KOPT-K1 (cell line): ENCODE measurements around the gene ABHD14A.
"Not testable (repeated sequence)": the region's sequence is repeated elsewhere in the genome, so short reads cannot be mapped to it uniquely, and the experiment has no call there.

Experiments
- H3K27ac ChIP-seq: fragments of 200-600 bp; sonication (generic); 2 replicates; pipeline ENCODE4 v1.5.1; 2016; ENCODE audit warnings: antibody characterized with exemption, mild to moderate bottlenecking, low read depth, low read length; ENCODE audit not compliant: poor library complexity, severe bottlenecking
- H3K36me3 ChIP-seq: fragments of 200-600 bp; sonication (generic); 2 replicates; pipeline ENCODE4 v1.5.1; 2017; ENCODE audit warnings: antibody characterized with exemption, mild to moderate bottlenecking, low read length, moderate library complexity; ENCODE audit not compliant: insufficient read depth
- H3K9me3 ChIP-seq: fragments of 200-600 bp; sonication (generic); 2 replicates; pipeline ENCODE4 v1.5.1; 2017; ENCODE audit warnings: antibody characterized with exemption, low read length, mild to moderate bottlenecking; ENCODE audit not compliant: insufficient read depth, poor library complexity, severe bottlenecking

Gene ABHD14A

DNA sequence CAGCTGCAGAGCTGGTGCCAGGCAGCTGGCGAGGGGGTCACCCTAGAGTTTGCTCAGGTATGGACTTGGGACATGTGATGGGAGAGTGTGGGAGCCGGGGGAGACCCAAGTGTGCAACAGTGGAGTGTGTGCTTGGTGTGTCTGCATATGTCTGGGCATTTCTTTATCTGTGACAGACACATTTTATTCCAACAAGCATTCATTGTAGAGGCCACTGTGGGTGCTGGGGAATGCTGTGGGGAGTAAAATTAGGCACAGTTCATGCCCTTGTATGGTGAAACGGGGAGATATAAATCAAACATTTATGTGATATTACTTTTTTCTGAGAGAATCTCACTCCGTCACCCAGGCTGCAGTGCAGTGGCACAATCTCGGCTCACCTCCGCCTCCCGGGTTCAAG lies 12.7 kb downstream of the ABHD14A start:
- peaks cover 14% of the 10 kb centered on the region for H3K36me3 ChIP-seq
- no peaks in the 10 kb centered on the region for H3K9me3 ChIP-seq
- H3K27ac ChIP-seq: no peak overlapping the region

DNA sequence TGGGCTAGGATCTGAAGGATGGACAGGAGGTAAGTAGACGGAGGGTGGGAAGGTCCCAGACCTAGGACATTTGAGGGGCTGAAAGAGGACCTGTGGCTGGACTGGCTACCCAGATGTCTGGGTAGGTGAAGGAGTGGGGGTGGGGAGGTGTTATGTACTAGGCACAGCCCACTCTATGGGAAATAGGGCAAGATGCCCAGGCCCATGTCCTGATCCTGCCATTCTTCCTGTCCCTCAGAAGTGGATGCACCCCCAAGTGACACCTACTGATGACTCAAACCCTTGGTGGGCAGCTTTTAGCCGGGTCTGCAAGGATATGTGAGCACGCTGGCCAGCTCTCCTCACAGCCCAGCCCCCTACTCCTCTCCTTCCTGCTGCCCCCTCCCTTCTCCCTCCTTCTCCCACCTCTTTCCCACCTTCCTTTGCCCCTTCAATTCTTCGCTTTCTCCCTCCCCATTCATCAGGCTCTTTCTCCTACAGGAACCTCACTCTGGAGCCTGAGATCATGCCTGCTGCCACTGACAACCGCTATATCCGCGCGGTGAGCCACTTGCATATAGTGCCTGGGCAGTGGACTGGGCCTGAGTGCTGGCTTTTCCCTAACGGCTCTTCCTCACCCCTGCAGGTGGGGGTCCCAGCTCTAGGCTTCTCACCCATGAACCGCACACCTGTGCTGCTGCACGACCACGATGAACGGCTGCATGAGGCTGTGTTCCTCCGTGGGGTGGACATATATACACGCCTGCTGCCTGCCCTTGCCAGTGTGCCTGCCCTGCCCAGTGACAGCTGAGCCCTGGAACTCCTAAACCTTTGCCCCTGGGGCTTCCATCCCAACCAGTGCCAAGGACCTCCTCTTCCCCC lies 13.7 kb downstream of the ABHD14A start:
- H3K27ac ChIP-seq: no peak overlapping the region
- H3K9me3 ChIP-seq: no peaks in the 10 kb centered on the region
- H3K36me3 ChIP-seq: peaks cover 24% of the 10 kb centered on the region

DNA sequence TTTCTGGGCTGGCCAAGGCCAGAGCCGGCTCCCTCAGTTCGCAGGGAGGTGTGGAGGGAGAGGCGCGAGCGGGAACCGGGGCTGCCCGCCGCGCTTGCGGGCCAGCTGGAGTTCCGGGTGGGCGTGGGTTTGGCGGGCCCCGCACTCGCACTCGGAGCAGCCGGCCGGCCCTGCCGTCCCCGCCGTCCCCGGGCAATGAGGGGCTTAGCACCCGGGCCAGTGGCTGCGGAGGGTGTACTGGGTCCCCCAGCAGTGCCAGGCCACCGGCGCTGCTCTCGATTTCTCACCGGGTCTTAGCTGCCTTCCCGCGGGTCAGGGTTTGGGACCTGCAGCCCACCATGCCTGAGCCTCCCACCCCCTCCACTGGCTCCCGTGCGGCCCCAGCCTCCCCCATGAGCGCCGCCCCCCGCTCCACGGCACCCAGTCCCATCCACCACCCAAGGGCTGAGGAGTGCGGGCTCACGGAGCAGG lies 15.7 kb downstream of the ABHD14A start:
- not testable (repeated sequence) for H3K9me3 ChIP-seq, H3K27ac ChIP-seq
- H3K36me3 ChIP-seq: peaks cover 44% of the 10 kb centered on the region

DNA sequence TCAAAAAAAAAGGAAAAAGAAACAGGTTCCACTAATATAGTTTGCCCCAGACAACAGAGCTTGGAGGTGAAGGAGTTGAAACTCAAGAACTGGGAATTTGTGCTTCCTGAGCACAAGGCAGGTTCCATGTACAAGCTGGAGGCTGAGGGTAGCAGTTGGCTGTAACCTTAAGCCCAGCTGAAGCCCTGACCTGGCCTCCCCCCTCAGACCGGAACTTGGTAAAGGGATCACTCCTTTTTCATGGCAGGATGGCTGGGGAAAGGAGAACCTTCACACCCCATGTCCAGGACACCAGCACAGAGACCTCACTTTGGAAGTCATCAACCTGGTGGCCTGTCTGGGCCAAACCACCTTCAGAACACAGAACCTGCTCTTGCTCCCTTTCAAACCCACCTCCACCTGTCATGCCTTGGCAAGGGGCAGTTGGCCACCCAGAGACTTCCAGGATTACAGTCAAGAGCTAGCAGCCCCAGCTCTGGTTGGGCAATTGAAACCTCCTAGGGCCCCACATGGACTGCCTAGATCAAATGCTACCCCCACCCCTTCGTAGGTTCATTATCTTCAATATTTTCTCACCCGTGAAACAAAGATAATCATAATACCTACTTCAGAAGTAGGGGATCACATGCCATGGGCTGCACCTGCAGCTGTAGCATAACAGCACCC lies 17.3 kb downstream of the ABHD14A start:
- H3K27ac ChIP-seq: peak overlapping the region; percentile 4

DNA sequence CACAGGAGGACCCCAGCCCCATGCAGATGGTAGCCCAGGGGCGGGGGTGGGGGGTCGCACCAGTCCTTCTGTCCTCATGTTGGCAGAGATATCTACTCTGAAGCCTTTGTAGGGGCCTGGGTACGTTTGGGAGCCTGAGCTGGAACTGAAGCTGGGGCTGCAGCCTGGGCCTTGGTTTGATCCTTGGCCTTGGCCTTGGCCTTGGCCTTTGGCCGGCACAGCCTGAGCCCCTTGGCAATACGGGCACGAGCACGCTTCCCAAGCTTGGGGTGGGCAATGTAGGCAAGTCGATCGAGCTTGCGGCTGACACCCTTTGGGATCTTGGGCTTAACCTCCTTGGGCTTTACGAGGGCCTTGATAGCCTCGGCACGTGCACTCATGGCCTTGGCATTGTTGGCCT lies 18.8 kb downstream of the ABHD14A start:
- peaks cover 45% of the 10 kb centered on the region for H3K36me3 ChIP-seq
- H3K27ac ChIP-seq, H3K9me3 ChIP-seq: not testable (repeated sequence)

More for the DNA sequence above, 17.3 kb downstream of the ABHD14A start:
- Histone ChIP-seq H3K36me3 (peaks cover 45% of the 10 kb centered on the region), H3K9me3 (no peaks in the 10 kb centered on the region)

DNA sequence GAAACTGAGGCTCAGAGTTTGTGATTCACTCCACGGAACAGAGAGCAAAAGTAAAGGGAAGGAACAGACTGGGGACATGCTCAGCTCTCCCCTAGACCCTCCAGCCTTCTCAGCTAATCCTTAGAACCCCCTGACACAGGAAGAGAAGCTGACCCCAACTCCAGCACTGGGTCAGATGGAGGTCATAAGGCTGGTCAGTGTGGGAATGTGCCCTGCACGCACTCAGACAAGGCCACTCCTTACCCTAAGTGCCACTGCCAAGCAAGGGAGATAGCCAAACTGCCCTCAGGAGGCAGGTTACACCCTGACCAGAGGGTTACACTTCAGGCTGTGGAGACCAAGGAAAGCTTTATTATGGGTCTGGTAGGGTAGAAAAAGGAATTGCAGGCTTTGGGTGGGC lies 19.7 kb downstream of the ABHD14A start:
- Histone ChIP-seq H3K9me3 (no peaks in the 10 kb centered on the region), H3K36me3 (peaks cover 45% of the 10 kb centered on the region), H3K27ac (peak overlapping the region; percentile 88)

DNA sequence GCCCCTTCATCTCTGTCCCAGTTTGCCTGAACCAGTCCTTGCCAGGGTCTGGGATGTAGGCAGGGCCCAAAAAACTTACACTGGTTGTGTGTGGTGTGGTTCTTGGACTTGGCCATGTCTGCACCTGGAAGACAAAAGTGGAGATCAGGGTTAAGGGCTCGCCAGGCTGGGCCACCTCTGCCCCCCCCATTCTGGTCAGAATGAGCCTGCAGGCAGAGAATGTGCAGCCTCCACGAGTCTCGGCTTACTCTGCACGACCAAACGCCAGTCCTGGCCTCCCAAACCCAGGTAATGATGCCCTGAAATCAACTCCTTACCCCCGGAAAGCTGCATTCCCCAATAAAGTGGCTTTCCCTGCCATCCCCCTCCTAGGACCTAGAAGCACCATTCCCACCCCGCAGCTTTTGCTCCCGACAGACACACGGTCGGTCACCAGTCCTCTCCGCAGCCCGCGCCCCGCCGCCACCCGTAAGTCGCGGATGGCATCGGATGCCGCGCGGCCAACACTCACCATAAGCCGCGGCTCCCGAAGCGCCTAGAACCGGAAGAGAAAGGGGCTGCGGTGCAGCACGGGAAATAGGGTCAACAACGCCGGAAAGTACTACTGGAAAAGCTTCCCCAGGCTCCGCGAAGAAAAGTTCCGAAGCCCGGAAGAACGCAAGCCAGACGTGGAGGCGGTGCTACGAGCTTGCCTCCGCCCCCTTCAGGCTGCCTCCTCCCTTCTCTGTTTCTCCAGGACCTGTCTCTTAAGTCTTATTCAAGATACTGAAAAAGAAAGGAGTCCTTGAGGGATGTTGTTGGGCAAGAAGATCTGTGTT lies 20.7 kb downstream of the ABHD14A start, which contains the start of gene RPL29:
Gene RPL29, minus strand, starts transcription at position 550 of the 818 bp plus-strand sequence. Its CDS starts 434 bp downstream, at position 116.
- peak within 1 kb of the TSS; percentile 88 for H3K27ac ChIP-seq
- H3K36me3 ChIP-seq: peaks cover 45% of the 10 kb centered on the region
- H3K9me3 ChIP-seq: no peaks in the 10 kb centered on the region

DNA sequence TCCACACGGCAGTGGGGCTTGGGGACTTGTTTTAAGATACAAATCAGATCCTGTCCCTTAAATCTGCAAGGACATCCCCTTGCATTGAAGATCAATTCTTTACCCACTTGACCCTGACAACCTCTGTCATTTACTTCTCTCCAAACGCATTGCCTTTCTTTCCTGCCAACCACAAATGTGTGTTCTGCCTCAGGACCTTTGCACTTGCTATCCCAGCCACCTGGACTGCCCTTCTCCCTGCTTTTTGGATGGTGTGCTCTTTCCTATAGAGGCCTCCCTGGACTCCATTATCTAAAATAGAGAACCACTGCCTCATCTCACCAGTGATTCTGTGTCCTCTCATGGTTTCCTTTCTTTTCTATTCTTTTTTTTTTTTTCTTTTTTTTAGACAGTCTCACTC lies 22.3 kb downstream of the ABHD14A start:
- H3K27ac ChIP-seq: no peak overlapping the region

DNA sequence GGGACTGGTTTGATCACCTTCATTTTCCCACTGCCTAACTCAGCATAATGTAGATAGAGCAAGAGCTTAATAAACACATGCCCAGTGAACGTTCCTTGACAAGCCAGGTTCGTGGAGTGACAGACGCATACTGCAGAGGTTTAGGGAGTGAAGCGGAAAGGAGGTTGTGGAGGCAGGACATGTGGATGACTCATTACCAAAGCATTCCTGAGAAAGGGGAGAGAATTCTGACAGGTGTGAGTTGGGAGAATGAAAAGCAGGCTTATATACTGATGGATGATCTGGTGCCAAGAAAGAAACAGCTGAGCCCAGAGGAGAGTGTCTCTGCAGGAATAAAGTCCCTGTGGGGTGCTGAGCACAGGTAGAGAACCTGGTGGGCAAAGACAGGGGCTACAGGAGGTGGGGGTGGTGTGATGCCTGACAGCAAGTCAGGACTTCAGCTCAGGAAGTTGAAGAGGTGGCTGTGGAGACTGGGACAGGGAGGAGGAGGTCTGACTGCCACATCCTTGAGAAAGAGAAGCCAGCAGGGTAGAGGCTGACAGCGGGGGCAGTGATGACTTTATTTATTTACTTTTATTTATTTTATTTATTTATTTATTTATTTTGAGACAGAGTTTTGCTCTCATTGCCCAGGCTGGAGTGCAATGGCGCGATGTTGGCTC lies 23.2 kb downstream of the ABHD14A start:
- H3K36me3 ChIP-seq: peaks cover 26% of the 10 kb centered on the region
- H3K9me3 ChIP-seq: no peaks in the 10 kb centered on the region
- H3K27ac ChIP-seq: no peak overlapping the region

More for the DNA sequence above, 22.3 kb downstream of the ABHD14A start:
- Histone ChIP-seq H3K36me3 (peaks cover 35% of the 10 kb centered on the region), H3K9me3 (no peaks in the 10 kb centered on the region)

DNA sequence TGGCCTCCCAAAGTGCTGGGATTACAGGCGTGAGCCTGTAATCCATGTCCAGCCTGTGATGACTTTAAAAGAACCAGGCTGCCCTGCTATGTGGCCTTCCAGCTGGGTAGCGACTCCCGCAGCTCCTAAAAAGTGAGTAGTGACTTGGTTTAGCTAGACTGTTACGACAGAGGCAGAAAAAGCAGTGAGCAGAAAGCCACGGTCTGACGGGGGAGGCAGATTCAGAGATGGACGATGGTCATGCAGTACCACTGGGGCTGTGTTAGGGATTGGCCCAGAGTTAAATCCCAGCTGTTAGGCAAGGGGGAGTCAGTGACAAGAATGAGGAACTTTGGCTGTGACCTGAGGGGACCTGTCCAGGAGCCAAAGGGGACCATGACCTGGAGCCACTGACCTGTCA lies 23.9 kb downstream of the ABHD14A start:
- no peaks in the 10 kb centered on the region for H3K9me3 ChIP-seq
- H3K36me3 ChIP-seq: peaks cover 19% of the 10 kb centered on the region
- H3K27ac ChIP-seq: no peak overlapping the region

DNA sequence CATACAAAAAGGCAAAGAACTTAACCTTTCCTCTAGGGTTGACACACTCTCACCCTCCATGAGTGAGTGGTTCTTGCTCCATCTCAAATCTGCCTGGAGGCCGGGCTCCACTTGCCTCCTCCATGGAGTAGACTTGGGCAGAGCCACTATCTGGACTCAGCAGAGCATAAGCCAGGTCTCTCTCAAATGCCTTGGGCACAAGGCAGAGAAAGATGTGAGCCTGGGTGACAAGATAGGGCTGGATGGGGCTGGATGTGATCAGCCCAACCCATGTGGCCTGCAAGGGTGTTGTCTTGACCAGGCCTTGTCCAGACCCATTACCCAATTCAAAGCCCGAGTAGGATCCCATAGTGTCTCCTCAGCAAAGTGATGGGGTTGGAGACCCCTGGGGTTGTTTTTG lies 25.0 kb downstream of the ABHD14A start:
- H3K36me3 ChIP-seq: peaks cover 9% of the 10 kb centered on the region
- no peak overlapping the region for H3K27ac ChIP-seq
- H3K9me3 ChIP-seq: no peaks in the 10 kb centered on the region

DNA sequence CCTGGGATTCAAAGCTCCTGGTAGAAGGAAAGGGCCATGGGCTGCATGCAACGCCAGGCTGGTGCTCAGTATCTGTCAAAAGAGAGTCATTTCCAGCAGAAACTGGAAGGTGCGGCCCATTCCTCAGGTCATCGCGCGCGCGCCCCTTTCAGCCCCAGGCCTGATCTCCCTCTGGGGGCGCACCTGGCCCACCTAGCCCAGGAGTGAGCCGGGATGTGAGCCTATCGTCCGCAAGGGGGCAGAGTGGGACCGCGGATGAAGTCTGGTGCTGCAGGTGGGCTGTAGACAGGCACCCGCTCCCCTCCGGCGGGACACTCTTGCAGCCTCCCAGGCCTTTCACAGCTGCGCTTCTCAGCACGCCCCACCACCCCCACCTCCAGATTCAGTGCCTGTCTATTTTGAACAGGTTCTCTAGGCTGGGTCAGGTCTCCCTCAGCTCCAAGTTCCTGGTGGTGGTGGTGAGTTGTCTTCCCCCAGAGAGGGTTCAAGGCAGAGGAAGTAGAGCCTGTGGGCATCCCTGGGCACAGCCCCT lies 26.6 kb downstream of the ABHD14A start:
- no peaks in the 10 kb centered on the region for H3K9me3 ChIP-seq
- H3K36me3 ChIP-seq: no peaks in the 10 kb centered on the region
- no peak overlapping the region for H3K27ac ChIP-seq

DNA sequence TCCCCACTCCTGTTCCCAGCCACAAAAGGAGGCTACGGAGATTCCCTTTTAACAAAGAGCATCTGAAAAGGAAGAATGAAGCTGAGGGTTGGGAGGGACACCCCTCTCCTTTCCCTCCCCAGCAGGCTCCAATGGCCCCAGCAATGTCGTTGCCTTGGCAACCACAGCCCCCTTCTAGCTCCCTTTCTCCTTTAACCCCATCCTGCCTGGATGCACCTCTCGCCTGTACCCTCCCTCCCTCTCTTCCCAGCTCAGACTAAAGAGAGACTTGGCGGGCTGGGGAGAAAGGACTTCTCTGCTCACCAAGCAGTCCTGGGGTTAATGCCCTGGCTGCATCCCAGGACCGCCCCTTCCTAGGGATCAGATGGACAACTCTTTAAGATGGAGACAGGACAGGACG lies 27.9 kb downstream of the ABHD14A start:
- H3K27ac ChIP-seq: no peak overlapping the region
- H3K36me3 ChIP-seq: no peaks in the 10 kb centered on the region
- no peaks in the 10 kb centered on the region for H3K9me3 ChIP-seq

DNA sequence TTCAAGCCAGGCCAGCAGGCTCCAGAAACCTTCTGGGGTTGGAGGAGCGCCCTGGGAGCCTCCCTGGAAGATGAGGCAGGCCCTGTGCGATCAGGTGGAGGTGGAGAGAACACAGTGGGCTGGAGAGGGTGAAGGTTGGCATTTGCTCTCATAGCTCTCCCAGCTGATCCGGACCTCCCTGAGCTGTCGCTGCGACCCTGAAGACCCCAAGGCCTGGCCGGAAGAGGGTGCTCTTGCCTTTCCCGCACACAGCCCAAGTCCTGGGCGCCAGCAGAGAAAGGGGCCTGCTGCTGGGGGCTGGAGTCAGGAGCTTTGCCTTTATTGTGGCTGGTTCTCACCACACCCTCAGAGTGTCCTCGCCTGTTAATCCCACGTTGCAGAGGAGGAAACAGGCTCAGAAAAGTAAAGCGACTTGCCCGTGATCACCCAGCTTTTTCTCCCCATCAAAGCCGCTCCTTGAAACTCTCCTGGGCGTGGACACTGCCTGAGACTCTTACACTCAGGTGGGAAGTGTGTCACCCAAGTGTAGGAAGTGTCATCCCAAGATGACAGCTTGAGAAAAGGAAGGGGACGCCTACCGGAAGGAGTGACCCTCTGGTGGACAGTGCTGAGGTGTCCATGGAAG lies 29.4 kb downstream of the ABHD14A start:
- Histone ChIP-seq H3K27ac (no peak overlapping the region), H3K36me3 (no peaks in the 10 kb centered on the region), H3K9me3 (no peaks in the 10 kb centered on the region)
